ENCODE data around the gene TRIM47. TPM values are rescaled to one million over a fixed set of nuclear protein-coding genes. Genes with fewer than 3 reads are reported as not detected.
A peak's percentile ranks its signal among the peaks of the same experiment; 100 is the strongest.

The TRIM47 gene
- total and polyA plus RNA-seq, 8 donors = 13.4 to 63.8 (median 20.8) TPM

DNA sequence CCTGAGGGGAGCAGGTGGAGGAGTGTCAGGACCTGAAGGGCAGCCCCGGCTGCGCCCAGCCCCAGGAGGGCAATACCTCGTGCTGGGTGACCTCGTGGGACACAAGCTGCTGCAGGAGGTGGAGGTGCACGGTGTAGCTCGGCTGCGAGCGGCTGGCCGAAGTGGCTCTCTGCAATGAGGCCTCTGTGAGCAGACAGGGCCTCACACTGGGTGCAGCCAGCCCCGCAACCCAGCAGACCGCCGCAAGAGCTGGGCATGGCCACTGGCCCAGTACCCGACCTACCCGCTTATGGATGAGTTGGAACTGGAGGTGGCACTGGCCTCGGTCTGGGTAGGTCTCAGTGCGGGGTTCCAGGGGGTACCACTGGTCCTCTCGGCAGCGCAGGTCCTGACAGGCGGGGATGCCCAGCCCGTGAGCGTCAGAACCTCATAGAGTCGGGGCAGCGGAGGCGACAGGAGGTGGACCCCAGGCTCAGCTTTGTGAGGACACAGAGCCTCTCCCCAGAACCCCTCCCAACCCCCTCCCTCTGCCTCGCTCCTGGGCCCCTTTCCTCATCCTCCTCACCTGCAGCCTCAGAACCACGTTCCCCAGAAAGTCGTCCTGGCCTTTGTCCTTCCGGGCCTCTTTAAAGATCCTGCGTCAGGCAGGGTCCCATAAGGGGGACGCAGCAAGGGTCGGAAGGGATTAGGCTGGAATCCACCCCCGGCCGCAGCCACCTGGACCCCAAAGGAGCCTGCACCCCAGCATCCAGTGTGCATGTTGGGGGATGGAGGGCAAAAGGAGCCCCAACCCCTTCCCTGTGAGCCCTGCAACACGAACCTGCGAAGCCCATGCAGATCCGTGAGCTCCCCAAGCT lies 38.2 kb downstream of the TRIM47 start:
- ATAC-seq (no peak), DNase-seq (peak in 1 of 4 donors; percentile 71)
- Histone ChIP-seq H3K27me3 (no peaks in the 10 kb centered on the region), H3K36me3 (peaks cover 0 to 70% of the 10 kb centered on the region in 2 donors), H3K4me3 (no peak overlapping the region), H3K4me1 (peaks cover 9 to 36% of the 10 kb centered on the region in 2 donors), H3K27ac (no peak overlapping the region), H3K9me3 (no peaks in the 10 kb centered on the region)
- intact Hi-C loops (cut with DNase I) = no loop called here
- TF ChIP-seq, protein P1, sequence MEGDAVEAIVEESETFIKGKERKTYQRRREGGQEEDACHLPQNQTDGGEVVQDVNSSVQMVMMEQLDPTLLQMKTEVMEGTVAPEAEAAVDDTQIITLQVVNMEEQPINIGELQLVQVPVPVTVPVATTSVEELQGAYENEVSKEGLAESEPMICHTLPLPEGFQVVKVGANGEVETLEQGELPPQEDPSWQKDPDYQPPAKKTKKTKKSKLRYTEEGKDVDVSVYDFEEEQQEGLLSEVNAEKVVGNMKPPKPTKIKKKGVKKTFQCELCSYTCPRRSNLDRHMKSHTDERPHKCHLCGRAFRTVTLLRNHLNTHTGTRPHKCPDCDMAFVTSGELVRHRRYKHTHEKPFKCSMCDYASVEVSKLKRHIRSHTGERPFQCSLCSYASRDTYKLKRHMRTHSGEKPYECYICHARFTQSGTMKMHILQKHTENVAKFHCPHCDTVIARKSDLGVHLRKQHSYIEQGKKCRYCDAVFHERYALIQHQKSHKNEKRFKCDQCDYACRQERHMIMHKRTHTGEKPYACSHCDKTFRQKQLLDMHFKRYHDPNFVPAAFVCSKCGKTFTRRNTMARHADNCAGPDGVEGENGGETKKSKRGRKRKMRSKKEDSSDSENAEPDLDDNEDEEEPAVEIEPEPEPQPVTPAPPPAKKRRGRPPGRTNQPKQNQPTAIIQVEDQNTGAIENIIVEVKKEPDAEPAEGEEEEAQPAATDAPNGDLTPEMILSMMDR (IDR thresholded peaks at IDR 0.05) = no peak

- DNase-seq = peak in 1 of 4 donors; percentile 34
- Histone ChIP-seq H3K27me3 (no peaks in the 10 kb centered on the region), H3K4me3 (no peak overlapping the region), H3K9me3 (no peaks in the 10 kb centered on the region), H3K36me3 (peaks cover 0 to 88% of the 10 kb centered on the region in 2 donors), H3K4me1 (peaks cover 1 to 33% of the 10 kb centered on the region in 2 donors), H3K27ac (no peak overlapping the region)
- intact Hi-C loops (cut with DNase I) = no loop called here
- ATAC-seq = no peak
- TF ChIP-seq, protein P1 (IDR thresholded peaks at IDR 0.05) = no peak
Measured at GRCh38 chr17:75838410-75838809, 40.0 kb downstream of the TRIM47 start.

- intact Hi-C loops (cut with DNase I) = no loop called here
- TF ChIP-seq, protein P1 (IDR thresholded peaks at IDR 0.05) = no peak
- H3K4me1 ChIP-seq = peaks cover 6 to 33% of the 10 kb centered on the region in 2 donors
Measured at GRCh38 chr17:75837899-75838298, 40.5 kb downstream of the TRIM47 start.

GRCh38 chr17:75836605-75837004 lies 41.8 kb downstream of the TRIM47 start:
- Histone ChIP-seq H3K27ac (no peak overlapping the region), H3K27me3 (no peaks in the 10 kb centered on the region), H3K9me3 (no peaks in the 10 kb centered on the region), H3K4me3 (no peak overlapping the region), H3K4me1 (peaks cover 6 to 35% of the 10 kb centered on the region in 2 donors), H3K36me3 (peaks cover 0 to 87% of the 10 kb centered on the region in 2 donors)
- intact Hi-C loops (cut with DNase I) = no loop called here
- DNase-seq (no peak), ATAC-seq (no peak)
- TF ChIP-seq, protein P1 (IDR thresholded peaks at IDR 0.05) = no peak

More at GRCh38 chr17:75837899-75838298, 40.5 kb downstream of the TRIM47 start:
- no peak overlapping the region for H3K27ac ChIP-seq
- no peaks in the 10 kb centered on the region for H3K9me3 ChIP-seq
- H3K27me3 ChIP-seq = no peaks in the 10 kb centered on the region
- no peak for ATAC-seq
- H3K4me3 ChIP-seq = no peak overlapping the region
- peak in 1 of 4 donors; percentile 19 for DNase-seq
- H3K36me3 ChIP-seq = peaks cover 0 to 92% of the 10 kb centered on the region in 2 donors

GRCh38 chr17:75835654-75835987 lies 42.8 kb downstream of the TRIM47 start:
- H3K36me3 ChIP-seq = peaks cover 0 to 91% of the 10 kb centered on the region in 2 donors
- H3K27ac ChIP-seq = no peak overlapping the region
- no peak overlapping the region for H3K4me3 ChIP-seq
- peaks cover 6 to 35% of the 10 kb centered on the region in 2 donors for H3K4me1 ChIP-seq
- no peak for ATAC-seq
- H3K27me3 ChIP-seq = no peaks in the 10 kb centered on the region
- intact Hi-C loops (cut with DNase I) = no loop called here
- no peak for DNase-seq
- H3K9me3 ChIP-seq = no peaks in the 10 kb centered on the region
- TF ChIP-seq, protein P1 (IDR thresholded peaks at IDR 0.05) = no peak
